Calu3 (cell line): ENCODE results near the gene SEC22C. TPM values are rescaled to one million over a fixed set of nuclear protein-coding genes. Genes with fewer than 3 reads are reported as not detected.

ENCODE experiments used
- BruUV-seq: library from RNA; stranded (reverse); fragments of 400-500 nt; replicated peaks from 2 replicates; lab custom pipeline; 2021; lab: Mats Ljungman, UMichigan
- CTCF ChIA-PET: fragments of 300-600 bp; sonication (Branson Sonifier 250); formaldehyde crosslinking; loops from one replicate; lab custom pipeline; 2022; ENCODE audit warnings: antibody characterized with exemption; lab: Charles Lee
- DNase-seq: peaks from one replicate; pipeline ENCODE4 v3.0.0; 2022
- H3K27ac Mint-ChIP-seq: one replicate; pipeline ENCODE4 v1.8.0; 2022; ENCODE audit warnings: mixed read lengths; ENCODE audit not compliant: unreplicated experiment
- H3K27me3 Mint-ChIP-seq: one replicate; pipeline ENCODE4 v1.8.0; 2022; ENCODE audit warnings: mixed read lengths; ENCODE audit not compliant: unreplicated experiment
- H3K36me3 Mint-ChIP-seq: one replicate; pipeline ENCODE4 v1.8.0; 2022; ENCODE audit warnings: mild to moderate bottlenecking, moderate library complexity, mixed read lengths; ENCODE audit not compliant: insufficient read depth, unreplicated experiment
- H3K4me1 Mint-ChIP-seq: one replicate; pipeline ENCODE4 v1.8.0; 2022; ENCODE audit warnings: mild to moderate bottlenecking, low read depth, mixed read lengths; ENCODE audit not compliant: unreplicated experiment
- H3K4me3 Mint-ChIP-seq: one replicate; pipeline ENCODE4 v1.8.0; 2022; ENCODE audit warnings: mild to moderate bottlenecking, low read depth, moderate library complexity, mixed read lengths; ENCODE audit not compliant: unreplicated experiment
- H3K9me3 Mint-ChIP-seq: one replicate; pipeline ENCODE4 v1.8.0; 2022; ENCODE audit warnings: low read depth, mixed read lengths; ENCODE audit not compliant: unreplicated experiment
- intact Hi-C: fragments of 100-400 bp; cut with micrococcal nuclease; formaldehyde crosslinking; loops from one replicate; pipeline ENCODE4 v1.10.0; 2022; ENCODE audit not compliant: unreplicated experiment
- total RNA-seq: library from RNA; stranded (reverse); gene quantifications from 2 replicates; pipeline ENCODE4 v1.2.3, GENCODE V29; 2022
- TF ChIP-seq, protein P1 (sequence below): fragments of 200-600 bp; IDR thresholded peaks from one replicate; pipeline ENCODE4 v1.8.0; 2022; ENCODE audit warnings: antibody characterized with exemption; ENCODE audit not compliant: unreplicated experiment

Gene SEC22C
- total RNA-seq, 1 experiment from 2014 or later: 42.3 TPM

DNA sequence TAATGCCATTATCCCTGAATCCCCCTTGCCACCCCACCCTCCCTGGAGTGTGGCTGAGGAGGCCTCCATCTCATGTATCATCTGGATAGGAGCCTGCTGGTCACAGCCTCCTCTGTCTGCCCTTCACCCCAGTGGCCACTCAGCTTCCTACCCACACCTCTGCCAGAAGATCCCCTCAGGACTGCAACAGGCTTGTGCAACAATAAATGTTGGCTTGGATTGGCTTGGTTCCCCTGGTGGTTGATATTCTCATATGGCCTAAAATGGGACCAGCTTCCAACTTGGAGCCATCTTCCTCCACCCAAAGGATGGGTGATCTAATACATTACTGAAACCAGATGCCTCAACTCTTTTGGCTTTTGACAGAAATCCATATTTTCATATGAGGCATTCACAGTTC is 44.4 kb downstream of the SEC22C start:
- CTCF ChIA-PET: interaction anchor here (1.8 kb wide), 1 partner anchor 307 kb away, joined by 9 read pairs; no protein-coding TSS in a partner anchor
- no peak overlapping the region for H3K4me3 Mint-ChIP-seq
- TF ChIP-seq, protein P1, sequence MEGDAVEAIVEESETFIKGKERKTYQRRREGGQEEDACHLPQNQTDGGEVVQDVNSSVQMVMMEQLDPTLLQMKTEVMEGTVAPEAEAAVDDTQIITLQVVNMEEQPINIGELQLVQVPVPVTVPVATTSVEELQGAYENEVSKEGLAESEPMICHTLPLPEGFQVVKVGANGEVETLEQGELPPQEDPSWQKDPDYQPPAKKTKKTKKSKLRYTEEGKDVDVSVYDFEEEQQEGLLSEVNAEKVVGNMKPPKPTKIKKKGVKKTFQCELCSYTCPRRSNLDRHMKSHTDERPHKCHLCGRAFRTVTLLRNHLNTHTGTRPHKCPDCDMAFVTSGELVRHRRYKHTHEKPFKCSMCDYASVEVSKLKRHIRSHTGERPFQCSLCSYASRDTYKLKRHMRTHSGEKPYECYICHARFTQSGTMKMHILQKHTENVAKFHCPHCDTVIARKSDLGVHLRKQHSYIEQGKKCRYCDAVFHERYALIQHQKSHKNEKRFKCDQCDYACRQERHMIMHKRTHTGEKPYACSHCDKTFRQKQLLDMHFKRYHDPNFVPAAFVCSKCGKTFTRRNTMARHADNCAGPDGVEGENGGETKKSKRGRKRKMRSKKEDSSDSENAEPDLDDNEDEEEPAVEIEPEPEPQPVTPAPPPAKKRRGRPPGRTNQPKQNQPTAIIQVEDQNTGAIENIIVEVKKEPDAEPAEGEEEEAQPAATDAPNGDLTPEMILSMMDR: no peak
- H3K9me3 Mint-ChIP-seq: no peaks in the 10 kb centered on the region
- no TSS peak for BruUV-seq
- intact Hi-C loops: no loop called here
- H3K27me3 Mint-ChIP-seq: no peaks in the 10 kb centered on the region
- H3K36me3 Mint-ChIP-seq: no peaks in the 10 kb centered on the region
- no peak for DNase-seq
- H3K4me1 Mint-ChIP-seq: no peaks in the 10 kb centered on the region
- H3K27ac Mint-ChIP-seq: no peak overlapping the region

DNA sequence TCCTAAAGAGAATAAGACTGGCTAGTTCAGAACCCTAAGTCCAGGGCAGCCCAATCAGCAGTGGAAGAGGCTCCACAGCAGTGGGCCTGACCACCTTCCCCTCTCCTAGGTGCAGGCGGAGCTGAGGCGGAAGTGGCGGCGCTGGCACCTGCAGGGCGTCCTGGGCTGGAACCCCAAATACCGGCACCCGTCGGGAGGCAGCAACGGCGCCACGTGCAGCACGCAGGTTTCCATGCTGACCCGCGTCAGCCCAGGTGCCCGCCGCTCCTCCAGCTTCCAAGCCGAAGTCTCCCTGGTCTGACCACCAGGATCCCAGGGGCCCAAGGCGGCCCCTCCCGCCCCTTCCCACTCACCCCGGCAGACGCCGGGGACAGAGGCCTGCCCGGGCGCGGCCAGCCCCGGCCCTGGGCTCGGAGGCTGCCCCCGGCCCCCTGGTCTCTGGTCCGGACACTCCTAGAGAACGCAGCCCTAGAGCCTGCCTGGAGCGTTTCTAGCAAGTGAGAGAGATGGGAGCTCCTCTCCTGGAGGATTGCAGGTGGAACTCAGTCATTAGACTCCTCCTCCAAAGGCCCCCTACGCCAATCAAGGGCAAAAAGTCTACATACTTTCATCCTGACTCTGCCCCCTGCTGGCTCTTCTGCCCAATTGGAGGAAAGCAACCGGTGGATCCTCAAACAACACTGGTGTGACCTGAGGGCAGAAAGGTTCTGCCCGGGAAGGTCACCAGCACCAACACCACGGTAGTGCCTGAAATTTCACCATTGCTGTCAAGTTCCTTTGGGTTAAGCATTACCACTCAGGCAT is 45.6 kb downstream of the SEC22C start:
- peak; percentile 28 for DNase-seq
- intact Hi-C loops: no loop called here
- H3K9me3 Mint-ChIP-seq: no peaks in the 10 kb centered on the region
- no peak overlapping the region for H3K4me3 Mint-ChIP-seq
- BruUV-seq: no TSS peak
- H3K27ac Mint-ChIP-seq: no peak overlapping the region
- CTCF ChIA-PET: interaction anchor here (0.8 to 1.8 kb wide), 3 partner anchors 34 to 306 kb away, joined by 3 to 9 read pairs (median 4); partner anchors contain the start of gene VIPR1
- no peaks in the 10 kb centered on the region for H3K27me3 Mint-ChIP-seq
- TF ChIP-seq, protein P1: peak; percentile 45
- no peaks in the 10 kb centered on the region for H3K4me1 Mint-ChIP-seq
- no peaks in the 10 kb centered on the region for H3K36me3 Mint-ChIP-seq

DNA sequence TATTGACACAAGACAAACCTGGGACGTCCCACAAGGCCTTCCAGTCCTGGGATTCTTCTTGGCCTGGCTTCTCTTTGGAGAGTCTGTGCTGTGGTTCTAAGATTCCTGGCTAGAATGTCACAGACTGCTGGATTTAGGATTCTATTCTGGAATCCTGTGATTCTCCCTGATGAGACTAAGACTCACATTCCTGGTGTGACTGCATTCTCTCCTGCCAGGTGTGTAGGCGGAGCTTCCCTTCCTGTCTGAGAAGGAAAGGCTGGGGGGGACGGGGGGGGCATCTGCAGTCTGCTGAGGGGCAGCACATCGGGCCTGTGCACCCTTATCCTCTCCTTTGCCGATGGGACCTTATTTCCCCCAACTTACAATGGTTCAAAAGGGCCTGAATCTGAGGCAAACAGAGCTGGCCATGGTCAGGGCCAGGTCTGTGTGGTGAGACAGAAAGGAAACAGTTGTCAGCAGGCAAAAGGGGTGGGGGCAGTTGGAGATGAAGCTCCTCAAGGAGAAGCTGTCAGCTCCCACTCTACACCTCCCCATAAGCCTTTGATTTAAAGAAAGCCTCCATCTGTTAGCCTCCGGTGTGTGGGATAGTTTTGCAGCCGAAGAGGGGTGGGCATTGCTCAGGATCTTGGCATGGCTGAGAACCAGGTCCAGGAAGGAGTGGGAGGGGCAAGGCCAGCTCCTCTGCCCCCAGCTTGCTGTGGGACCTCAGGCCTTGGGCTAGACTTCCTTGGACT is 48.4 kb downstream of the SEC22C start:
- BruUV-seq: no TSS peak
- Mint-ChIP-seq H3K36me3 (no peaks in the 10 kb centered on the region), H3K9me3 (no peaks in the 10 kb centered on the region), H3K27me3 (no peaks in the 10 kb centered on the region), H3K4me1 (no peaks in the 10 kb centered on the region), H3K4me3 (no peak overlapping the region), H3K27ac (no peak overlapping the region)
- intact Hi-C loops: no loop called here
- TF ChIP-seq, protein P1: no peak
- no peak for DNase-seq
- CTCF ChIA-PET: interaction anchor here (0.7 kb wide), 2 partner anchors 31 to 43 kb away, joined by 3 to 4 read pairs; partner anchors contain the start of gene VIPR1

DNA sequence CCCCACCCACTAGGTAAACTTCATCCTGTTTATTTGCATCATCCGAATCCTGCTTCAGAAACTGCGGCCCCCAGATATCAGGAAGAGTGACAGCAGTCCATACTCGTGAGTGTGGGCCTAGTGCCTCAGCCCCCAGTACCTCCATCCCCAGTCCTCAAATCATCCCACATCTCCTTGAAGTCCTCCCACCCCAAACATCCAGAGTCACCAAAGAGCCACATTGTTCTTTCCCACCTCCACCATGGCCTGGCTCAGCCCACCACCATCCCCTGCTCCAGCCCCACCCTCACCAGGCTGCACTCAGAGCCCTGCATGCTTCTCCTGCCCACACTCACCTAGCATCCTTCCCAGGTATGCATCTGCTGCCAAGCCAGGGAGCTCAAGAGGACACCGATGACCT is 49.5 kb downstream of the SEC22C start:
- TF ChIP-seq, protein P1: no peak
- intact Hi-C loops: no loop called here
- CTCF ChIA-PET: interaction anchor here (1.2 kb wide), 1 partner anchor 23 kb away, joined by 3 read pairs; no protein-coding TSS in a partner anchor
- Mint-ChIP-seq H3K9me3 (no peaks in the 10 kb centered on the region), H3K36me3 (no peaks in the 10 kb centered on the region), H3K4me3 (no peak overlapping the region), H3K27ac (no peak overlapping the region), H3K4me1 (no peaks in the 10 kb centered on the region), H3K27me3 (no peaks in the 10 kb centered on the region)
- BruUV-seq: no TSS peak
- DNase-seq: no peak
